ENCODE results near the gene TEX11.

GRCh38 chrX:70922774-70923473, 14.4 kb upstream of the TEX11 start:
- TF ChIP-seq, protein P1, sequence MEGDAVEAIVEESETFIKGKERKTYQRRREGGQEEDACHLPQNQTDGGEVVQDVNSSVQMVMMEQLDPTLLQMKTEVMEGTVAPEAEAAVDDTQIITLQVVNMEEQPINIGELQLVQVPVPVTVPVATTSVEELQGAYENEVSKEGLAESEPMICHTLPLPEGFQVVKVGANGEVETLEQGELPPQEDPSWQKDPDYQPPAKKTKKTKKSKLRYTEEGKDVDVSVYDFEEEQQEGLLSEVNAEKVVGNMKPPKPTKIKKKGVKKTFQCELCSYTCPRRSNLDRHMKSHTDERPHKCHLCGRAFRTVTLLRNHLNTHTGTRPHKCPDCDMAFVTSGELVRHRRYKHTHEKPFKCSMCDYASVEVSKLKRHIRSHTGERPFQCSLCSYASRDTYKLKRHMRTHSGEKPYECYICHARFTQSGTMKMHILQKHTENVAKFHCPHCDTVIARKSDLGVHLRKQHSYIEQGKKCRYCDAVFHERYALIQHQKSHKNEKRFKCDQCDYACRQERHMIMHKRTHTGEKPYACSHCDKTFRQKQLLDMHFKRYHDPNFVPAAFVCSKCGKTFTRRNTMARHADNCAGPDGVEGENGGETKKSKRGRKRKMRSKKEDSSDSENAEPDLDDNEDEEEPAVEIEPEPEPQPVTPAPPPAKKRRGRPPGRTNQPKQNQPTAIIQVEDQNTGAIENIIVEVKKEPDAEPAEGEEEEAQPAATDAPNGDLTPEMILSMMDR (IDR thresholded peaks at IDR 0.05): no peak
- TF ChIP-seq POLR2A (IDR thresholded peaks at IDR 0.05): no peak

All from body of pancreas (tissue), 4 donors.